NCI-H345 (cell line): ENCODE data around the gene FAM162B.
A peak's percentile ranks its signal among the peaks of the same experiment; 100 is the strongest.
"Not testable (repeated sequence)": the region's sequence is repeated elsewhere in the genome, so short reads cannot be mapped to it uniquely, and the experiment has no call there.

ENCODE experiments used
- DNase-seq: peaks from one replicate; lab custom pipeline; 2025; lab: John Stamatoyannopoulos, UW

The FAM162B gene

DNA sequence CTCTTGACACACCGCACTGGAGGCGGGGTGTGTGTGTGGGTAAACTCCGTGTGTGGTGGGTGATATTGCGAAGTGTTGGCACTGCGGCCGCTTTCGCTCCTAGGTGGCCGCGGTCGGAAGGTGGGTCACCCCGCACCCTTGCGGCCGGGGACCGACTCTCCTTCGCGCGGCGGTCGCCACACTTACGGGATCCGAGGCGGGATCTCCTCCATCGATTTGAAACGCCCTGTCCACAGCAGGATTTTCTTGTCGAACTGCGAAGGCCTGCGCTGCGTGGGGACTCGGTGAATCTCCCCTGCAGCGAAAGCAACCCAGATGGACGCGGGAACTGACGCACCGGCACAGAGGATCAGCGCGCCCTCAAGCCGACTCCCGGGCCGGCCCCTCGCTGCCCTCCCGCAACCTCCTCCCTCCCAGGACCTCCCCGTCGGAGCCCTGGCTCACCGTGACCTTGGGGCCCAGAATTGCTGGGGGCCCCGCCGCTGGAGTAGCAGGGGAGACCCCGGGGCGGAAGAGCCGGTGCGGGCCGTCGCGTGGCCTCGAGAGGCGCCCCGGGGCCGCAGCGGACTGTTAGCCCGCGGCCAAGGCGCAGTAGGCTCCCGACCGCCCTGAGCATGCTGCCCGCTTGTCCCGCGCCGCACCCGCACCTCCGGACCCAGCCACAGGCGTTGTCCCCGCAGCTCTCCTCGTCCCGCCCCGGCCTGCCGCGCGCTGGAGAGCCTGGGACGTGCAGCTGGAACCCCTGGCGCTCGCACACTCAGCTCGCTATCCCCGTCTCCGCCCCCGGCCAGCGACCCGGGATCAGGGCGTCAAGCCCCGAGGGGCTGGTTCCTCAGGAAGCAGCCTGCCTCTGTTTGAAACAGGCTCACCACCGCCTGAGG lies at the start of gene FAM162B:
FAM162B (minus strand) TSS at position 759 of the 881 bp plus-strand sequence; CDS start at position 616, 143 bp downstream.
- DNase-seq: peak; percentile 4

GRCh38 chr6:116812051-116812650 lies 46.6 kb upstream of the FAM162B start:
- no peak for DNase-seq

DNA sequence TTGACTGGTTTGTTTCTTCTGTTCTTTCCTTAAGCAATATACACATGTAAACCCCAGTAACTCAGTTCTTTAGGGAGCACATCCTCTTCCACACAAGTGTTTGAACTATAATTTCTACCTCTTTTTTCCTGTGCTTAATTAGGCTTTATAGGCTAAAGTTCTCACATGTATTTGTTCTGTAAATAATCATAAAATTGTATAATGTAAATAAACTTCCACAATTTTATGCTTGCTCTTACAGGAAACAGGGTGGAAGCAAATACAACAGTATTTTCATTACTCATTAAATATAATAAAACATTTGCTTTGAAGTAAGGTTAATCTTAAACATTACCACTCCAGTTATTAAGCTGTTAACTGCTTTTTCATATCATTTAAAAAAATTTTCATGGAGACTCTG lies 36.5 kb upstream of the FAM162B start:
- no peak for DNase-seq

- no peak for DNase-seq
Observed at GRCh38 chr6:116799945-116800344, 34.4 kb upstream of the FAM162B start.

DNA sequence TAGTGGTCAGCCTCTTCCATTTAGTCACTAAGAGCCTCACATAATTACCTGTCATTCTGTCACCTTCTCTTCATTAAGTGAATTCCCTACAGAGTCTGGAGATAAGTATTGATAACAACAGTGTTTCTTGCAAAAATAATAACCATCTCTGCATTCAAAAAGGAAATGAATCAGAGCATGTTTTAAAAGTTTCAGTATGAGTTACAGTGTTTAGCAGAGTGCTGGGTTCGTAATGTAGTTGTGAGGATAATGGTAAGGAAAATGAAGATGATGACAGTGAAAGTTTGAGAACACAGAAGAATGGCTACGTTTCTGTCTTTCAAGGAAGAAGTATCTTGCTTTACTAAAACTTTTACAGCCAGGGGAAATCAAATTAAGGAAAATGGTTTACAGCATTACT lies 32.1 kb upstream of the FAM162B start:
- no peak for DNase-seq

GRCh38 chr6:116793224-116793623 lies 27.7 kb upstream of the FAM162B start:
- DNase-seq: no peak

DNA sequence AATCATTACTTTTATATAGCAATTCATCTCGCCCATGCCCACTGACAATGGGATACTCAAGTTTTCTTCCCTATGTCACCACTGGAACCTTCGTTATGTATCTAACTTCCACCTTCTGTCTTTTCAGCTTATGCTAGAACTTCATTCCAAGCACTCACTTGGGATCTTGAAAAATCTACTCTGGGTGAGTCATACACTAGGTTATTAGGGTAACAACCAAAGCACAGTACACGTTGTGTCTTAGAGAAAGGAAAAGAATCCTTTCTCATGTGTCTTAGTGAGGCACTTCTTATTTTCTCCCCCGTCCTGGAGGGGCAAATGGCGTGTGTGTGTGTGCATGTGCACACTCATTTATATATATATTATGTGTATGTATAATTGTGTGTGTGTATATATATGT lies 18.3 kb upstream of the FAM162B start:
- no peak for DNase-seq

DNA sequence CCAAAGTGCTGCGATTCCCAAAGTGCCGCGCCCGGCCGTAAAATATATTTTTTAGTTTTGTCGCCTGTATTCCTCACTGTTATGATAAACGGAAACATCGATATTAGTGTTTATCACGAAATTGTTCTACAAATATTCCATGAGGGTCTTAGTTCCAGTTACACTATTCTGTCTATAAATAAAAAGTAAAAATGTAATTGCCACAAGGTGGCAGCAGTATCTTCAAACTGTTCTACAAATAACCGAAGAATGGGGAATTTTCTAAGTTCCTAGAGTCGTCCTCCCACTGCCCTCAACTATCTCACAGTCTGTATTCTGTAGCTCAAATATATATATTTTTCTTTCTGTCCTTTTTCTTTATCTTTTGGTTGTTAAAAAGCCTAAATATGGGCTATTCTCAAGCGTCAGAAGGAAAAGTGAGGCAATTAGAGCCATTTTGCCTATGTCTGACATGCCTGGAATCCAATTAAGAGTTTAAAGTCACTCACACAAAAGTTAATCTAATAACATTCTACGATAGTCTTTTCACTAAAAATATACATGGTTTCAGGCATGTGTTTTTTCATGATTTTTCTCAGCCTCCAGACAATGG lies 14.2 kb upstream of the FAM162B start:
- DNase-seq: peak; percentile 25

DNA sequence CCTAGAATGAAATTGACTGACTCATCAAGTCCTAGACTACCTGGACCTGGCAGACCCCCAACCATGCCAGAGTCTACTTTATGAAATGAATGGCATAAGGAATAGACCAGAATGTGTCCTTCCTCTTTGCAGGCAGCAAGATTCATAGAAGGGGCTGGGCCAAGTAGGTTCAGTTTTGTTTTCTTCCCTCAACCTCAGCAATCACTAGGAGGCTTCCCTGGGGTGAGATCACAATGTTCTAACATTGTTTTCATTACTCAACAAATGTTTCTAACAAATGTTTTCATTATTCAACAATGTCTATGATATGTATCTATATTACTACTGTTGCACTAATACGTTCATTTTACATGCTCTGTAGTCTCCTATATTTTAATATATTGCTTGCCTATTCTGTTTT lies 8.4 kb upstream of the FAM162B start:
- DNase-seq: no peak

- no peak for DNase-seq
Observed at GRCh38 chr6:116772450-116772849, 6.9 kb upstream of the FAM162B start.

DNA sequence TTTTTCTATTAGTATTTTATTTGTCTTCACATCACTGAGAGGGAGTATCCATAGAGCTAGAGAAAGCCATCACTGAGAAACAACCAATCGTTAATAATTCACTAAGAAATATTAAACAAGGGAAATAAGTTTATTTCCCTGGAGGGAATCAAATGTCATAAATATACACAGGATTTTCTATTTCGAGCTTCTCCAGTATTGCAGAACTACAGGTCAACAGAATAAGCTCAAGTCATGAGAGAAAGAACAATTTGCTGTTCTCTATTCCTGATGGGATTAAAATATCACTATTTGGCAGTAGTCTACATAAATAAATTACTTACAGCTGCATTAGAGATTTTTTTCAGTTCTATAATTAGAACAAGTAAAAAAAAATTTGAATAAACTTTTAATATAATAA lies 2.2 kb upstream of the FAM162B start:
- no peak for DNase-seq

DNA sequence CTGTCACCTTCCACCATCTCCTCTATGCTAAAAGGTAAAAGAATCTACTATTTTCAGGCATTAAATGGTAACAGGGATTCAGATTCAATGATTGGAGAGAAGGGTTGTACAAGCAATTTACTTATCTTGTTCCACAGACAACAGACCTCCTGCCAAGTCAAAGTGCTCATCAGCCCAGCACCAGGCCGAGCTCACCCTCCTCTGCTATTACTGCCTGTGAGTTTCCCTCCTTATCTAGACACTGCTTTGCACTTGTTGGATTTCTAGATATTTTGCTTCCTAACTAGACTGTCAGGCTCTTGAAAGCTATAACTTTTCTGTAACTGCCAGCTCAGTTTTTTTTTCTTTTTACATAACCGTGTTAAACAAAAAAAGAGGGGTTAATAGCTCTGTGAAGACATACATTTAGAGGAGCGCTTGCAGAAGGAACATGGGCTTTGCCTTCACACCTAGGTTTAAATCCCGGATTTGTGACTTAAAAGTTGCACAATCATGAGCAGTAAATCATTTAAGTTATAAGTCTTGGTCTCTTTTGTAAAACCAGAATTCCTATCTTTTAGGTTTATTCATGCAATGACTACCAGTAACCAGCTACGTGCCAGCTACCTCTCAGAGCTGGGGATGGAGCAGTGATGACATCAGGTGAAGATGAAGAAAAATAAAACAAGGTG lies 1.1 kb upstream of the FAM162B start:
- no peak for DNase-seq

DNA sequence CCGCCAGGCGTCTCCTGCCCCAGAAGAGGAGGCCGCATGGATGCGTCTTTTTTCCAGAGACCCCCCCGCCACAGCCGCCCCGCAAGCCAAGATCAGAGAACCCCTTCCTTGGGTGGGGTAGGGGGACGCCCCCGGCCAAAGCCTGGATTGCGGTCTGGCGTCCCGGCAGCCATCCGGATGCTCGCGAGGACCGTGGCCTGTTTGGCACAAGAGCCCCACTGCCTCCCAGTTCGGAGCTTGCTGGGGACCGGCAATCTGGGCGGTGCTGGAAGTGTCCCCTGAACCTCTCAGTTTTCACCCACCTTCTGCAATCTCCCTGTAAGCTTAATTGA lies 924 bp downstream of the FAM162B start:
- no peak for DNase-seq

DNA sequence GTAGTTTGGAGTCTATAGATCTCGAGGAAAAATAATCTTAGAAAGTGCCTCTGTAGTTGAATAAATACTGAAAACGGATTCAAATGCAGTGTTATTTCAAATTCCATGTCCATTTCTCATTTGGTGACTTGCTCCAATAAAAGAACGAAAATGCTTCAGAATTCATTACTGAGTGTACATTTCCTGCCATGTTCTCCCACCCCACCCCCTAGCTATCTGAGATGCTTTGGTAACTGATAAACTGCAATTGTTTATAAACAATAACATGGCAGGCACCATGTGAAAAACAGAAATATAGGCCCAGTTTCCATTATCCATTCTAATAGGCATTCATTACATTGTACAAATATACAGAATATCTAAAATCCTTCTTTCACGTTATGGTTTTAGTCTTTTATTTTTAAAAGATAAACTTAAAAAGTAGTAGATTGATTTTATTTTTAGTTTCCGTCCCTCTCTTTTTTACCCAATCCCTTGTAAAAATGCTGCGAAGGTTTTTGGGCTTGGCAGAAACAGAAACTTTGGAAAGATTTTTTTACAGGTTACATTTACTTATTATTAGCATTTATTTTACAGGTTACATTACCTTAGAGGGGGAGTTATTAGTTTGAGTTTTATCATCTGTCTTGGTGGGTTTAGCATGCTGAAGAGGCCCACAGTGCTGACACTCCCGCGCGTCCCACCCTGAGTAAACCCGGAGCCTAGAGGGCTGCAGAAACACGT lies 1.5 kb downstream of the FAM162B start:
- DNase-seq: no peak

- DNase-seq: no peak
Observed at GRCh38 chr6:116763048-116763447, 2.5 kb downstream of the FAM162B start.

DNA sequence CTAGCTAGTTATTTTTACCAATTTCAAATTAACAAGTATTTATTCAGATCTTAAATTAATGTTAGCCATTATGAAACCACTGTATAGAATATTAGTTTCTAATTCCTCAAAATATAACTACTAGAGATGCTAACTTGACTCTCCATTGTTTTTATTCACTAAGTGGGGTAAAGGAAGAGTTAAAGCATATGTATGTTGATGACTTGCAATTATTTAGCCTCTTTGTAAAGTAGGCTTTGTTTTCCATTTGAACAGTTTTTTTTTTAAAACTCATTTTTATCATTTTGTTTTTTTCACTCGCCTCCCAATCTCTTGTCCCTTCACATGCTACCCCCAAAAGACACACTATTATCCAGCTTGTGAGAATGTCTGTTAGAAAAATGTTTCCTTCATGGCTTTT lies 3.3 kb downstream of the FAM162B start:
- DNase-seq: no peak

- DNase-seq: no peak
Observed at GRCh38 chr6:116761779-116762178, 3.7 kb downstream of the FAM162B start.

DNA sequence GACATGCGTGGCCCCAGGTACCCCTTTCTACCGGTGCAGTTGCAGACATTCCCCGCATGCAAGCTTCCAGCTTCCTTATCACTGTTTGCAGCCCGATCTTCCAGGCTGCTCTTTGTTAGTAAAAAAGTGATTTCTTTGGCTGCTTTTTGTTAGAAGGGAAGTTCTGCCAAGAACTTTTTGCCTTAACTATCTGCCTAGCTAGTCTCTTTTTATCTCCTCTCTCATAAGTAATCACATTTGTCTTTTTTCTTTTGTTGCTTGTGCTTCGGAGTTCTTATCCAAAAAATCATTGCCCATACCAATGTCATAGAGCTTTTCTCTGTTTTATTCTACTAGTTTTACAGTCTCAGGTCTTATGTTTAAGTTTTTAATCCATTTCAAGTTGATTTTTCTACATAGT lies 20.3 kb downstream of the FAM162B start:
- no peak for DNase-seq

GRCh38 chr6:116741571-116741970 lies 23.9 kb downstream of the FAM162B start:
- no peak for DNase-seq

DNA sequence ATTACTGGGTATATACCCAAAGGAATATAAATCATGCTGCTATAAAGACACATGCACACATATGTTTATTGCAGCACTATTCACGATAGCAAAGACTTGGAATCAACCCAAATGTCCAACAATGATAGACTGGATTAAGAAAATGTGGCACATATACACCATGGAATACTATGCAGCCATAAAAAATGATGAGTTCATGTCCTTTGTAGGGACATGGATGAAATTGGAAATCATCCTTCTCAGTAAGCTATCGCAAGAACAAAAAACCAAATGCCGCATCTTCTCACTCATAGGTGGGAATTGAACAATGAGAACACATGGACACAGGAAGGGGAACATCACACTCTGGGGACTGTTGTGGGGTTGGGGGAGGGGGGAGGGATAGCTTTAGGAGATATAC lies 25.0 kb downstream of the FAM162B start:
- DNase-seq: not testable (repeated sequence)

GRCh38 chr6:116737004-116737403 lies 28.5 kb downstream of the FAM162B start:
- DNase-seq: no peak

DNA sequence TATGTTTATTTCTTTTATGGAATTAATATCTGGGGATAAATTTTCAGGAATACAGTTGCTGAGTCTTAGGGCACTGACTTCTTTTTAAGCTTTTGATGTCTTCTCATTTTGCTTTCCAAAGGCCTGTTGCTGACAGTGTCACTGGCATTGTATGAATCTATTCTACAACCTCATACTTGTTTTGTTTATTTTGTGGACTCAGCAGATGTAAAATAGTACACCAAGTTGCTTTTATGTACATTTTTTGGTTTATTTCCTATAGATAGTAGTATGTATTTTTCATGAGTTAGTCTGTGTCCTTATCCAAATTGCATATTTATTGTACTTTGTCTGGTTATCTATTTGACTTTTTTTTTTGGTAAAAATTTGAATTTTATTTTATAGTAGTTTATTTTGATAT lies 35.0 kb downstream of the FAM162B start:
- no peak for DNase-seq
